ENCODE measurements around the gene FXYD6. TPM values are rescaled to one million over a fixed set of nuclear protein-coding genes. Genes with fewer than 3 reads are reported as not detected.
"Not testable (repeated sequence)": the region's sequence is repeated elsewhere in the genome, so short reads cannot be mapped to it uniquely, and the experiment has no call there.

FXYD6 gene
- total RNA-seq (2014; rRNA removed) (not detected in 2 replicates), Bru-seq, nascent RNA (not detected), BruChase-seq, experiment 1, labeled RNA remaining after a 6-hour chase (not detected), BruChase-seq, experiment 2, labeled RNA remaining after a 2-hour chase (not detected)
- long read RNA-seq, result 0 reads

DNA sequence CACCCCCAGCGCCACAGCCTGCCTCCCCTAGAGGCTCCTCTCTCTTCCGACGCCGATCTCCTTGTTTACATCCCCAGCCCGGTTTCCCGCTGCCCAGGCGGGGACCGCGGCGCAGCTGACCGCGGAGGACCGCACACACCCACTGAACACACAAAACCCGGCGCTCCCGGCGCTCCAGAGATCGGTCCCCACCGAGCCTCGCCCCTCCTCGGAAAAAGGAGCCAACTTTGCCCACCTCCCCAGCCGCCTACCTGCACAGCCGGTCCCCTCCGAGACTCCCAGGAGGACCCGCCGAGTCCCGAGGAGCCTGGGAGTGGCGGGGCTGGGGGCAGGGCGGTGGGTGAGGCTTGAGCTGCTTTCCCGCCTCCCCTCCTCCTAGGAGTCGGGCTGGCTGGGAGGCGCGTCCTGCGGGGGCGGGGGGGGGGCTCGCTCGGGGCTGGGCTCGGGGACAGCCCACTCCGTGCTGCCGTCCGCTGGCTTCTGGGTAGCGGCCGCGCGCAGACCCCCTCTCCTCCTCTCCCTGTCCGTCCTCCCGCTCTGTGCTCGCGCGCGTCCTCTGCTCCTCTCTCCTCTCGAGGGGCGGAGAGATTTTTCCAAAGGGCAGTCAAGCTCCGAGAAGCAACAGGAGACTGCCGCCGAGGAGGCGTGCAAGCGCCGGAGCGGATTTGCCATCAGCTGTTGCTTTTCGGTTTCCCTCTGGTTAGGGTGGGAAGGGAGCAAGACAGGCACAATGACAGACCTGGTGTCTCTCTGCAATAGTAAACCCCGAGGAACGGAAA lies at the start of gene FXYD6:
TSS of gene FXYD6 (minus strand) at position 318 of the 779 bp plus-strand sequence. CDS start 33,882 bp downstream, outside the sequence.
- CTCF ChIA-PET, result no interaction called here
- Histone ChIP-seq H3K9me2 (replicated peaks; ENCODE audit: low read length) (no peaks in the 10 kb centered on the region), H3K27me3 (ENCODE audit: low read length) (peaks cover 100% of the 10 kb centered on the region), H3K9me3 (ENCODE audit: low read length) (no peaks in the 10 kb centered on the region), H3K4me1 (ENCODE audit: insufficient read depth, low read length) (no peaks in the 10 kb centered on the region), H2AFZ (ENCODE audit: low read length) (no peak within 1 kb of the TSS), H3K79me2 (ENCODE audit: low read length) (no peaks in the 10 kb centered on the region), H3K9ac (ENCODE audit: low read length) (no peak within 1 kb of the TSS), H3K4me3 (ENCODE audit: low read length) (no peak within 1 kb of the TSS), H4K20me1 (ENCODE audit: low read length) (no peaks in the 10 kb centered on the region), H3K4me2 (ENCODE audit: low read length) (no peak within 1 kb of the TSS), H3K36me3 (ENCODE audit: low read depth, low read length) (no peaks in the 10 kb centered on the region), H3K27ac (ENCODE audit: low read length) (no peak within 1 kb of the TSS), H3F3A (ENCODE audit: low read length, unreplicated experiment) (no peaks in the 10 kb centered on the region)
- POLR2A ChIA-PET (ENCODE audit: unreplicated experiment), result no interaction called here
- DNase-seq (no peak), ATAC-seq (no peak)
- no TSS peak for BruUV-seq (replicated peaks)
- intact Hi-C loops (cut with micrococcal nuclease), result no loop called here
- TF ChIP-seq CTCF (conservative IDR thresholded peaks at IDR 0.05; ENCODE audit: low read depth, low read length), result no peak
- TF ChIP-seq EZH2 (IDR thresholded peaks at IDR 0.05; ENCODE audit: low read length, unreplicated experiment), result no peak
- peak; percentile 15; the same call in 1 of the 2 replicates for TF ChIP-seq EZH2phosphoT487 (IDR thresholded peaks at IDR 0.05; ENCODE audit: borderline replicate concordance, low read length)

DNA sequence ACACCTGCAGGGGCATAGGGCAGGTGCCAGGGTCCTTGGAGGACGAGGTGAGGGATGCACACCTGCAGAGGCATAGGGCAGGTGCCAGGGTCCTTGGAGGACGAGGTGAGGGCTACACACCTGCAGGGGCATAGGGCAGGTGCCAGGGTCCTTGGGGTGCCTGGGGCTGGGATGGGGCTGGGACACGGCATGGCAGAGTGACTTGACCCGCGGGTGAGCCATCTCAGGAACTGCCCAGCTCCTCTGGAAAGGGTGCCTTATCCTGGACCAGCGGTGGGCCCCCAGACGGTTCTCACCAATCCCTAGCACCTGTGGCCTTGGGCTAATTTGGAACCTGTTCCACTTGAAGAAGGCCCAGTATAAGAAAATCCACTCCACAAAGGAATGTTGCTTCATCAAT lies 49.7 kb upstream of the FXYD6 start:
- H3K9me2 ChIP-seq (replicated peaks; ENCODE audit: low read length); H3K4me2 ChIP-seq (ENCODE audit: low read length); H2AFZ ChIP-seq (ENCODE audit: low read length); H3K27ac ChIP-seq (ENCODE audit: low read length); CTCF ChIA-PET; H3K4me3 ChIP-seq (ENCODE audit: low read length); ATAC-seq; DNase-seq; H4K20me1 ChIP-seq (ENCODE audit: low read length); H3K9me3 ChIP-seq (ENCODE audit: low read length); H3K36me3 ChIP-seq (ENCODE audit: low read depth, low read length); H3K79me2 ChIP-seq (ENCODE audit: low read length); H3F3A ChIP-seq (ENCODE audit: low read length, unreplicated experiment); POLR2A ChIA-PET (ENCODE audit: unreplicated experiment); intact Hi-C loops (cut with micrococcal nuclease); BruUV-seq (replicated peaks); H3K9ac ChIP-seq (ENCODE audit: low read length): not testable (repeated sequence)
- peaks cover 15% of the 10 kb centered on the region for H3K4me1 ChIP-seq (ENCODE audit: insufficient read depth, low read length)
- peaks cover 50% of the 10 kb centered on the region for H3K27me3 ChIP-seq (ENCODE audit: low read length)

- Histone ChIP-seq H3K79me2 (ENCODE audit: low read length) (no peaks in the 10 kb centered on the region), H3K36me3 (ENCODE audit: low read depth, low read length) (no peaks in the 10 kb centered on the region), H3K27me3 (ENCODE audit: low read length) (peaks cover 56% of the 10 kb centered on the region), H3K9ac (ENCODE audit: low read length) (no peak overlapping the region), H2AFZ (ENCODE audit: low read length) (no peak overlapping the region), H3K27ac (ENCODE audit: low read length) (no peak overlapping the region), H3K9me3 (ENCODE audit: low read length) (no peaks in the 10 kb centered on the region), H3F3A (ENCODE audit: low read length, unreplicated experiment) (no peaks in the 10 kb centered on the region), H3K4me2 (ENCODE audit: low read length) (no peak overlapping the region), H4K20me1 (ENCODE audit: low read length) (no peaks in the 10 kb centered on the region), H3K4me1 (ENCODE audit: insufficient read depth, low read length) (peaks cover 15% of the 10 kb centered on the region), H3K9me2 (replicated peaks; ENCODE audit: low read length) (no peaks in the 10 kb centered on the region), H3K4me3 (ENCODE audit: low read length) (no peak overlapping the region)
- DNase-seq (no peak), ATAC-seq (no peak)
- no peak for TF ChIP-seq EZH2phosphoT487 (IDR thresholded peaks at IDR 0.05; ENCODE audit: borderline replicate concordance, low read length)
- no peak for TF ChIP-seq EZH2 (IDR thresholded peaks at IDR 0.05; ENCODE audit: low read length, unreplicated experiment)
- no peak for TF ChIP-seq CTCF (conservative IDR thresholded peaks at IDR 0.05; ENCODE audit: low read depth, low read length)
- POLR2A ChIA-PET (ENCODE audit: unreplicated experiment), result no interaction called here
- no TSS peak for BruUV-seq (replicated peaks)
- intact Hi-C loops (cut with micrococcal nuclease), result no loop called here
- CTCF ChIA-PET, result interaction anchor here (0.7 kb wide), 1 partner anchor 21 kb away, joined by 3 read pairs; no protein-coding TSS in a partner anchor
Measured at GRCh38 chr11:117925198-117925925, 48.9 kb upstream of the FXYD6 start.
